ENCODE results near the gene POM121L12.

The POM121L12 gene

GRCh38 chr7:53035499-53036412 lies at the start of gene POM121L12:
POM121L12 (plus strand) TSS chr7:53035633; CDS start chr7:53035672, 39 bp downstream.
- Histone ChIP-seq H3K9me3 (ENCODE audit: control insufficient read depth, insufficient read depth, low read length) (no peaks in the 10 kb centered on the region; the same call in 1 of the 2 replicates), H3K4me3 (ENCODE audit: low read depth, low read length) (no peak within 1 kb of the TSS), H3K4me1 (ENCODE audit: control insufficient read depth, insufficient read depth, low read length) (no peaks in the 10 kb centered on the region), H3K27me3 (ENCODE audit: control insufficient read depth, insufficient read depth, low read length) (no peaks in the 10 kb centered on the region), H3K36me3 (ENCODE audit: control insufficient read depth, insufficient read depth, low read length) (no peaks in the 10 kb centered on the region), H3K9ac (ENCODE audit: low read depth, low read length) (no peak within 1 kb of the TSS), H3K27ac (ENCODE audit: low read depth, low read length) (no peak within 1 kb of the TSS)

GRCh38 chr7:52992001-52992400 lies 43.4 kb upstream of the POM121L12 start:
- H3K27ac ChIP-seq (ENCODE audit: low read depth, low read length) = no peak overlapping the region
- no peak overlapping the region for H3K9ac ChIP-seq (ENCODE audit: low read depth, low read length)
- H3K4me1 ChIP-seq (ENCODE audit: control insufficient read depth, insufficient read depth, low read length) = no peaks in the 10 kb centered on the region
- no peak overlapping the region for H3K4me3 ChIP-seq (ENCODE audit: low read depth, low read length)
- H3K27me3 ChIP-seq (ENCODE audit: control insufficient read depth, insufficient read depth, low read length) = no peaks in the 10 kb centered on the region
- H3K36me3 ChIP-seq (ENCODE audit: control insufficient read depth, insufficient read depth, low read length) = no peaks in the 10 kb centered on the region
- H3K9me3 ChIP-seq (ENCODE audit: control insufficient read depth, insufficient read depth, low read length) = peaks cover under 1% of the 10 kb centered on the region

GRCh38 chr7:52992479-52993162 lies 42.8 kb upstream of the POM121L12 start:
- H3K36me3 ChIP-seq (ENCODE audit: control insufficient read depth, insufficient read depth, low read length) = no peaks in the 10 kb centered on the region
- H3K4me1 ChIP-seq (ENCODE audit: control insufficient read depth, insufficient read depth, low read length) = no peaks in the 10 kb centered on the region
- H3K27me3 ChIP-seq (ENCODE audit: control insufficient read depth, insufficient read depth, low read length) = no peaks in the 10 kb centered on the region
- no peak overlapping the region for H3K27ac ChIP-seq (ENCODE audit: low read depth, low read length)
- no peaks in the 10 kb centered on the region; the same call in none of the 2 replicates for H3K9me3 ChIP-seq (ENCODE audit: control insufficient read depth, insufficient read depth, low read length)
- H3K9ac ChIP-seq (ENCODE audit: low read depth, low read length) = no peak overlapping the region
- no peak overlapping the region for H3K4me3 ChIP-seq (ENCODE audit: low read depth, low read length)

- Histone ChIP-seq H3K9ac (ENCODE audit: low read depth, low read length) (no peak overlapping the region), H3K4me1 (ENCODE audit: control insufficient read depth, insufficient read depth, low read length) (no peaks in the 10 kb centered on the region), H3K27me3 (ENCODE audit: control insufficient read depth, insufficient read depth, low read length) (no peaks in the 10 kb centered on the region), H3K4me3 (ENCODE audit: low read depth, low read length) (no peak overlapping the region), H3K27ac (ENCODE audit: low read depth, low read length) (no peak overlapping the region), H3K9me3 (ENCODE audit: control insufficient read depth, insufficient read depth, low read length) (no peaks in the 10 kb centered on the region), H3K36me3 (ENCODE audit: control insufficient read depth, insufficient read depth, low read length) (no peaks in the 10 kb centered on the region)
Measured at GRCh38 chr7:52995676-52996075, 39.8 kb upstream of the POM121L12 start.

- no peaks in the 10 kb centered on the region for H3K4me1 ChIP-seq (ENCODE audit: control insufficient read depth, insufficient read depth, low read length)
Measured at GRCh38 chr7:53001221-53001620, 34.2 kb upstream of the POM121L12 start.

GRCh38 chr7:53002389-53002788 lies 33.0 kb upstream of the POM121L12 start:
- no peak overlapping the region for H3K27ac ChIP-seq (ENCODE audit: low read depth, low read length)
- H3K4me1 ChIP-seq (ENCODE audit: control insufficient read depth, insufficient read depth, low read length) = no peaks in the 10 kb centered on the region
- no peaks in the 10 kb centered on the region for H3K27me3 ChIP-seq (ENCODE audit: control insufficient read depth, insufficient read depth, low read length)
- no peak overlapping the region for H3K4me3 ChIP-seq (ENCODE audit: low read depth, low read length)
- no peak overlapping the region for H3K9ac ChIP-seq (ENCODE audit: low read depth, low read length)
- H3K36me3 ChIP-seq (ENCODE audit: control insufficient read depth, insufficient read depth, low read length) = no peaks in the 10 kb centered on the region
- H3K9me3 ChIP-seq (ENCODE audit: control insufficient read depth, insufficient read depth, low read length) = peaks cover 8% of the 10 kb centered on the region; the same call in 1 of the 2 replicates

More at GRCh38 chr7:53001221-53001620, 34.2 kb upstream of the POM121L12 start:
- Histone ChIP-seq H3K9me3 (ENCODE audit: control insufficient read depth, insufficient read depth, low read length) (peaks cover 5% of the 10 kb centered on the region; the same call in 1 of the 2 replicates), H3K9ac (ENCODE audit: low read depth, low read length) (no peak overlapping the region), H3K36me3 (ENCODE audit: control insufficient read depth, insufficient read depth, low read length) (no peaks in the 10 kb centered on the region), H3K4me3 (ENCODE audit: low read depth, low read length) (no peak overlapping the region), H3K27ac (ENCODE audit: low read depth, low read length) (no peak overlapping the region), H3K27me3 (ENCODE audit: control insufficient read depth, insufficient read depth, low read length) (no peaks in the 10 kb centered on the region)

GRCh38 chr7:53003653-53004445 lies 31.6 kb upstream of the POM121L12 start:
- Histone ChIP-seq H3K36me3 (ENCODE audit: control insufficient read depth, insufficient read depth, low read length) (no peaks in the 10 kb centered on the region), H3K27ac (ENCODE audit: low read depth, low read length) (no peak overlapping the region), H3K27me3 (ENCODE audit: control insufficient read depth, insufficient read depth, low read length) (no peaks in the 10 kb centered on the region), H3K4me3 (ENCODE audit: low read depth, low read length) (no peak overlapping the region), H3K9ac (ENCODE audit: low read depth, low read length) (no peak overlapping the region), H3K9me3 (ENCODE audit: control insufficient read depth, insufficient read depth, low read length) (peaks cover 16% of the 10 kb centered on the region; the same call in 1 of the 2 replicates), H3K4me1 (ENCODE audit: control insufficient read depth, insufficient read depth, low read length) (no peaks in the 10 kb centered on the region)

- Histone ChIP-seq H3K9ac (ENCODE audit: low read depth, low read length) (no peak overlapping the region), H3K27ac (ENCODE audit: low read depth, low read length) (no peak overlapping the region), H3K36me3 (ENCODE audit: control insufficient read depth, insufficient read depth, low read length) (no peaks in the 10 kb centered on the region), H3K4me3 (ENCODE audit: low read depth, low read length) (no peak overlapping the region), H3K27me3 (ENCODE audit: control insufficient read depth, insufficient read depth, low read length) (no peaks in the 10 kb centered on the region), H3K4me1 (ENCODE audit: control insufficient read depth, insufficient read depth, low read length) (peaks cover 6% of the 10 kb centered on the region; the same call in 1 of the 2 replicates), H3K9me3 (ENCODE audit: control insufficient read depth, insufficient read depth, low read length) (peaks cover 2% of the 10 kb centered on the region; the same call in 1 of the 2 replicates)
Measured at GRCh38 chr7:53013925-53014324, 21.5 kb upstream of the POM121L12 start.

GRCh38 chr7:53015463-53015862 lies 20.0 kb upstream of the POM121L12 start:
- Histone ChIP-seq H3K4me3 (ENCODE audit: low read depth, low read length) (no peak overlapping the region), H3K9me3 (ENCODE audit: control insufficient read depth, insufficient read depth, low read length) (no peaks in the 10 kb centered on the region; the same call in 1 of the 2 replicates), H3K9ac (ENCODE audit: low read depth, low read length) (no peak overlapping the region), H3K4me1 (ENCODE audit: control insufficient read depth, insufficient read depth, low read length) (peaks cover 10% of the 10 kb centered on the region; the same call in 1 of the 2 replicates), H3K36me3 (ENCODE audit: control insufficient read depth, insufficient read depth, low read length) (no peaks in the 10 kb centered on the region), H3K27me3 (ENCODE audit: control insufficient read depth, insufficient read depth, low read length) (no peaks in the 10 kb centered on the region), H3K27ac (ENCODE audit: low read depth, low read length) (no peak overlapping the region)

GRCh38 chr7:53022893-53023292 lies 12.5 kb upstream of the POM121L12 start:
- H3K4me3 ChIP-seq (ENCODE audit: low read depth, low read length) = no peak overlapping the region
- no peaks in the 10 kb centered on the region for H3K27me3 ChIP-seq (ENCODE audit: control insufficient read depth, insufficient read depth, low read length)
- no peak overlapping the region for H3K9ac ChIP-seq (ENCODE audit: low read depth, low read length)
- no peaks in the 10 kb centered on the region for H3K36me3 ChIP-seq (ENCODE audit: control insufficient read depth, insufficient read depth, low read length)
- H3K27ac ChIP-seq (ENCODE audit: low read depth, low read length) = no peak overlapping the region
- H3K4me1 ChIP-seq (ENCODE audit: control insufficient read depth, insufficient read depth, low read length) = peaks cover 4% of the 10 kb centered on the region; the same call in 1 of the 2 replicates
- H3K9me3 ChIP-seq (ENCODE audit: control insufficient read depth, insufficient read depth, low read length) = no peaks in the 10 kb centered on the region

All from HUES48 (cell line).